ENCODE results near the gene RNF187.
"Not testable (repeated sequence)": the region's sequence is repeated elsewhere in the genome, so short reads cannot be mapped to it uniquely, and the experiment has no call there.

RNF187 gene

GRCh38 chr1:228488125-228488817, 1.1 kb downstream of the RNF187 start:
- no peak for DNase-seq (ENCODE audit: low read depth in 2 of 2)

- DNase-seq (ENCODE audit: low read depth in 2 of 2): no peak
These were observed 1.9 kb downstream of the RNF187 start for GRCh38 chr1:228488818-228489674.

- DNase-seq (ENCODE audit: low read depth in 2 of 2): no peak
These were observed 3.2 kb downstream of the RNF187 start for GRCh38 chr1:228490120-228491078.

GRCh38 chr1:228493141-228494043, 6.2 kb downstream of the RNF187 start:
- DNase-seq (ENCODE audit: low read depth in 2 of 2): no peak

GRCh38 chr1:228494044-228494353, 6.8 kb downstream of the RNF187 start:
- no peak for DNase-seq (ENCODE audit: low read depth in 2 of 2)

- DNase-seq (ENCODE audit: low read depth in 2 of 2): no peak
These were observed 7.2 kb downstream of the RNF187 start for GRCh38 chr1:228494391-228494790.

- DNase-seq (ENCODE audit: low read depth in 2 of 2): no peak
These were observed 8.0 kb downstream of the RNF187 start for GRCh38 chr1:228494970-228495853.

GRCh38 chr1:228496084-228496483, 8.9 kb downstream of the RNF187 start:
- no peak for DNase-seq (ENCODE audit: low read depth in 2 of 2)

GRCh38 chr1:228496494-228496893, 9.3 kb downstream of the RNF187 start:
- no peak for DNase-seq (ENCODE audit: low read depth in 2 of 2)

- DNase-seq (ENCODE audit: low read depth in 2 of 2): no peak
These were observed 10.0 kb downstream of the RNF187 start for GRCh38 chr1:228497206-228497605.

GRCh38 chr1:228497817-228498216, 10.6 kb downstream of the RNF187 start:
- no peak for DNase-seq (ENCODE audit: low read depth in 2 of 2)

- DNase-seq (ENCODE audit: low read depth in 2 of 2): no peak
These were observed 13.1 kb downstream of the RNF187 start for GRCh38 chr1:228500143-228500734.

- DNase-seq (ENCODE audit: low read depth in 2 of 2): peak; percentile 82
These were observed 14.0 kb downstream of the RNF187 start for GRCh38 chr1:228500901-228501871.

- no peak for DNase-seq (ENCODE audit: low read depth in 2 of 2)
These were observed 15.3 kb downstream of the RNF187 start for GRCh38 chr1:228502522-228502921.

- DNase-seq (ENCODE audit: low read depth in 2 of 2): not testable (repeated sequence)
These were observed 18.8 kb downstream of the RNF187 start for GRCh38 chr1:228505944-228506343.

GRCh38 chr1:228507961-228508652, 20.9 kb downstream of the RNF187 start:
- DNase-seq (ENCODE audit: low read depth in 2 of 2): no peak

GRCh38 chr1:228508840-228509415, 21.7 kb downstream of the RNF187 start:
- DNase-seq (ENCODE audit: low read depth in 2 of 2): no peak
